ENCODE results near the gene SP1.

SP1 gene

GRCh38 chr12:53378222-53378621 lies 1.8 kb upstream of the SP1 start:
- Histone ChIP-seq H3K9me2 (ENCODE audit: low read depth, low read length) (no peaks in the 10 kb centered on the region), H4K20me1 (ENCODE audit: insufficient read depth, low read length) (no peaks in the 10 kb centered on the region), H2AFZ (ENCODE audit: low read length) (no peak overlapping the region), H3K4me2 (ENCODE audit: low read length) (peak overlapping the region; percentile 92), H3K27me3 (ENCODE audit: insufficient read depth, low read length) (no peaks in the 10 kb centered on the region), H3K36me3 (ENCODE audit: insufficient read depth, low read length) (peaks cover 14% of the 10 kb centered on the region), H3K4me1 (ENCODE audit: insufficient read depth, low read length, severe bottlenecking) (peaks cover 43% of the 10 kb centered on the region), H3K27ac (ENCODE audit: low read depth, low read length, poor library complexity, severe bottlenecking) (peak overlapping the region; percentile 93), H3F3A (ENCODE audit: insufficient read depth, low read length) (no peaks in the 10 kb centered on the region; the same call in 1 of the 2 replicates), H3K79me2 (ENCODE audit: insufficient read depth, low read length) (no peaks in the 10 kb centered on the region), H3K9ac (ENCODE audit: low read length) (peak overlapping the region; percentile 97), H3K4me3 (ENCODE audit: low read depth, low read length, poor library complexity, severe bottlenecking) (peak overlapping the region; percentile 68), H3K9me3 (ENCODE audit: low read length) (no peaks in the 10 kb centered on the region)
- TF ChIP-seq EZH2 (IDR thresholded peaks at IDR 0.05; ENCODE audit: borderline replicate concordance, low read length) (no peak), CTCF (IDR thresholded peaks at IDR 0.05; ENCODE audit: low read length) (no peak)

- no peaks in the 10 kb centered on the region; the same call in 1 of the 2 replicates for H3F3A ChIP-seq (ENCODE audit: insufficient read depth, low read length)
- H3K4me3 ChIP-seq (ENCODE audit: low read depth, low read length, poor library complexity, severe bottlenecking), result peak overlapping the region; percentile 68
- H3K27ac ChIP-seq (ENCODE audit: low read depth, low read length, poor library complexity, severe bottlenecking), result peak overlapping the region; percentile 93
- TF ChIP-seq EZH2 (IDR thresholded peaks at IDR 0.05; ENCODE audit: borderline replicate concordance, low read length) (no peak), CTCF (IDR thresholded peaks at IDR 0.05; ENCODE audit: low read length) (no peak)
- peak overlapping the region; percentile 97 for H3K9ac ChIP-seq (ENCODE audit: low read length)
- H2AFZ ChIP-seq (ENCODE audit: low read length), result no peak overlapping the region
- H3K36me3 ChIP-seq (ENCODE audit: insufficient read depth, low read length), result peaks cover 20% of the 10 kb centered on the region
- peaks cover 47% of the 10 kb centered on the region for H3K4me1 ChIP-seq (ENCODE audit: insufficient read depth, low read length, severe bottlenecking)
- H3K27me3 ChIP-seq (ENCODE audit: insufficient read depth, low read length), result no peaks in the 10 kb centered on the region
- no peaks in the 10 kb centered on the region for H3K9me3 ChIP-seq (ENCODE audit: low read length)
- peak overlapping the region; percentile 92 for H3K4me2 ChIP-seq (ENCODE audit: low read length)
- H3K9me2 ChIP-seq (ENCODE audit: low read depth, low read length), result no peaks in the 10 kb centered on the region
- peaks cover 3% of the 10 kb centered on the region; the same call in 1 of the 2 replicates for H3K79me2 ChIP-seq (ENCODE audit: insufficient read depth, low read length)
- no peaks in the 10 kb centered on the region for H4K20me1 ChIP-seq (ENCODE audit: insufficient read depth, low read length)
Observed at GRCh38 chr12:53378724-53379388, 1.1 kb upstream of the SP1 start.

GRCh38 chr12:53379389-53380103 lies 430 bp upstream of the SP1 start:
- H3K9ac ChIP-seq (ENCODE audit: low read length), result peak overlapping the region; percentile 97
- peaks cover 49% of the 10 kb centered on the region for H3K4me1 ChIP-seq (ENCODE audit: insufficient read depth, low read length, severe bottlenecking)
- H3K4me2 ChIP-seq (ENCODE audit: low read length), result peak overlapping the region; percentile 92
- peak overlapping the region; percentile 72 for H3K4me3 ChIP-seq (ENCODE audit: low read depth, low read length, poor library complexity, severe bottlenecking)
- no peaks in the 10 kb centered on the region for H3K27me3 ChIP-seq (ENCODE audit: insufficient read depth, low read length)
- no peaks in the 10 kb centered on the region for H3K9me2 ChIP-seq (ENCODE audit: low read depth, low read length)
- peaks cover 6% of the 10 kb centered on the region; the same call in 1 of the 2 replicates for H3K79me2 ChIP-seq (ENCODE audit: insufficient read depth, low read length)
- H2AFZ ChIP-seq (ENCODE audit: low read length), result no peak overlapping the region
- TF ChIP-seq EZH2 (IDR thresholded peaks at IDR 0.05; ENCODE audit: borderline replicate concordance, low read length) (no peak), CTCF (IDR thresholded peaks at IDR 0.05; ENCODE audit: low read length) (no peak)
- H3K27ac ChIP-seq (ENCODE audit: low read depth, low read length, poor library complexity, severe bottlenecking), result peak overlapping the region; percentile 93
- no peaks in the 10 kb centered on the region; the same call in 1 of the 2 replicates for H3F3A ChIP-seq (ENCODE audit: insufficient read depth, low read length)
- H3K36me3 ChIP-seq (ENCODE audit: insufficient read depth, low read length), result peaks cover 25% of the 10 kb centered on the region
- no peaks in the 10 kb centered on the region for H3K9me3 ChIP-seq (ENCODE audit: low read length)
- no peaks in the 10 kb centered on the region for H4K20me1 ChIP-seq (ENCODE audit: insufficient read depth, low read length)
